ENCODE results near the gene ABCA8.

The ABCA8 gene

DNA sequence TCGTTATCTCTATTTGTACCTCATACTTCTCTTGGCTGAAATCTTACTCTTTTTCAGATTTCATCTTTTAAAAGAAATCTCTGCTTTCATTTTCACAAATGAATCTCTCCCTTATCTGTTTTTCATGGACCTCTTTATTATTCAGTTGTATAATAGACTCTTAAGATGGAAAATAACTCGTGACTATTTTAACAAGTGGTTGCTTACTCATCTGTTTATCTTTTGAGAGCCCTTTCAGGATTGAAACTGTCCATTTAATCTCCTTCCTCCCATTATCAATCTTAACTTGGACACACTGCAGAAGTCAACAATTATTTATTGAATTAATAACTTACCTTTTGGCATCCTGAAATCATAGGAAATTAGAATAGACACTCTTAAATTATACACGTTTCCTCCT lies 68.8 kb downstream of the ABCA8 start:
- Histone ChIP-seq H3K4me3 (ENCODE audit: low read depth in 1 of 2, low read length in 1 of 2) (no peak overlapping the region), H3K4me1 (ENCODE audit: control insufficient read depth in 1 of 2, insufficient read depth in 1 of 2, low read depth in 1 of 2, low read length in 1 of 2) (no peaks in the 10 kb centered on the region), H3K36me3 (no peaks in the 10 kb centered on the region), H3K27ac (no peak overlapping the region), H3K9me3 (no peaks in the 10 kb centered on the region), H3K27me3 (no peaks in the 10 kb centered on the region)
- TF ChIP-seq, protein P1, sequence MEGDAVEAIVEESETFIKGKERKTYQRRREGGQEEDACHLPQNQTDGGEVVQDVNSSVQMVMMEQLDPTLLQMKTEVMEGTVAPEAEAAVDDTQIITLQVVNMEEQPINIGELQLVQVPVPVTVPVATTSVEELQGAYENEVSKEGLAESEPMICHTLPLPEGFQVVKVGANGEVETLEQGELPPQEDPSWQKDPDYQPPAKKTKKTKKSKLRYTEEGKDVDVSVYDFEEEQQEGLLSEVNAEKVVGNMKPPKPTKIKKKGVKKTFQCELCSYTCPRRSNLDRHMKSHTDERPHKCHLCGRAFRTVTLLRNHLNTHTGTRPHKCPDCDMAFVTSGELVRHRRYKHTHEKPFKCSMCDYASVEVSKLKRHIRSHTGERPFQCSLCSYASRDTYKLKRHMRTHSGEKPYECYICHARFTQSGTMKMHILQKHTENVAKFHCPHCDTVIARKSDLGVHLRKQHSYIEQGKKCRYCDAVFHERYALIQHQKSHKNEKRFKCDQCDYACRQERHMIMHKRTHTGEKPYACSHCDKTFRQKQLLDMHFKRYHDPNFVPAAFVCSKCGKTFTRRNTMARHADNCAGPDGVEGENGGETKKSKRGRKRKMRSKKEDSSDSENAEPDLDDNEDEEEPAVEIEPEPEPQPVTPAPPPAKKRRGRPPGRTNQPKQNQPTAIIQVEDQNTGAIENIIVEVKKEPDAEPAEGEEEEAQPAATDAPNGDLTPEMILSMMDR (IDR thresholded peaks at IDR 0.05), result no peak

DNA sequence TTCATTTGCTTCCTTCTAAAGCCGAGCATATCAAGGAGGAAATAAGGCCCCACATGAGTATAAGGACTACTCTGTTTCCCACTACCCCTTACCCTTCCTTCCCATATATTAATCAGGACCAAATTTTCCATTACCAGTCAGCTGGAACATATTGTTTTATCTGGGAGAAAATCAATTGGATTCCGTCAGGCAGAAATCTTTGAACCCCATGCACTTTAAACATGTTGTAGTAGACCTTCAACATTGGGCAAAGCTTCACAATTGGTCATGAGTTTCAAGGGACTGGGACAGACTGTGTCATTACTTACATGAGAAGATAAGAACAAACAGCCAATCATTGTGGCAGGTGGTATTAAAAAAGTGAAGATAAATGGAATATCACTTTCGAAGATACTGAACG lies 70.3 kb downstream of the ABCA8 start:
- Histone ChIP-seq H3K4me3 (ENCODE audit: low read depth in 1 of 2, low read length in 1 of 2) (no peak overlapping the region), H3K4me1 (ENCODE audit: control insufficient read depth in 1 of 2, insufficient read depth in 1 of 2, low read depth in 1 of 2, low read length in 1 of 2) (no peaks in the 10 kb centered on the region), H3K27me3 (no peaks in the 10 kb centered on the region), H3K9me3 (peaks cover 9% of the 10 kb centered on the region), H3K27ac (no peak overlapping the region), H3K36me3 (no peaks in the 10 kb centered on the region)
- TF ChIP-seq, protein P1 (IDR thresholded peaks at IDR 0.05), result no peak

DNA sequence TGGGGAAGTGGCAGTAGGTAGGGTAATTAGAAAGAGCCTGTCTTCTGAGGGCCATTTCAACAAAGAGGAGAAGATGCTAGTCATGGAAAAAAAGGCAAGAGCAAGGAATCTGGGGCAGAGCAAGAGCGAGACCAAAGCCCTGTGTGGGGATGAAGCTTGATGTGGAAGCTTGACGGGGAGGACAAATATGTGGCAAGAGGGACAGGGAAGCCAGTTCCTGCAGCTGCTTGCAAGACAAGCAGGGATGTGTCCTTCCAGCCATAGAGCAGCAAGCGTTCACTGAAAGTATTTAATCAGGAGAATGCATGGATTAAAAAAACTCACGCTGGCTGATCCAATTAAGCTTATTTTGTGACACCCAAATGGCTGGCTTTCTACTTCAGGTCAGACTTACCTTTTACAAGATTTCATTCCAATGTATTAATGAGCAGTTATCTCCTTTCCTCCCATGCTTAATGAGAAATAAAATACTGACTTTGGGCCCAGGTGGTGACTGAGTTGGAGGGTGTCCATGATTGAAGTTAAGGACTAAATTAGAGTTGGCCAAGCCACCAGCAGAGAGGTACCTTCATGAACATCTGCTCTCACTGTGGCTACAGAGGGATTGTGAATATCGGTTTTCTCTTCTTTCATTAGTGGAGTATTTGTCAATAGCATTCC lies 76.8 kb downstream of the ABCA8 start:
- no peaks in the 10 kb centered on the region for H3K36me3 ChIP-seq
- H3K9me3 ChIP-seq, result peaks cover 11% of the 10 kb centered on the region
- no peak overlapping the region for H3K27ac ChIP-seq
- TF ChIP-seq, protein P1 (IDR thresholded peaks at IDR 0.05), result no peak
- no peak overlapping the region for H3K4me3 ChIP-seq (ENCODE audit: low read depth in 1 of 2, low read length in 1 of 2)
- H3K4me1 ChIP-seq (ENCODE audit: control insufficient read depth in 1 of 2, insufficient read depth in 1 of 2, low read depth in 1 of 2, low read length in 1 of 2), result no peaks in the 10 kb centered on the region
- H3K27me3 ChIP-seq, result no peaks in the 10 kb centered on the region

DNA sequence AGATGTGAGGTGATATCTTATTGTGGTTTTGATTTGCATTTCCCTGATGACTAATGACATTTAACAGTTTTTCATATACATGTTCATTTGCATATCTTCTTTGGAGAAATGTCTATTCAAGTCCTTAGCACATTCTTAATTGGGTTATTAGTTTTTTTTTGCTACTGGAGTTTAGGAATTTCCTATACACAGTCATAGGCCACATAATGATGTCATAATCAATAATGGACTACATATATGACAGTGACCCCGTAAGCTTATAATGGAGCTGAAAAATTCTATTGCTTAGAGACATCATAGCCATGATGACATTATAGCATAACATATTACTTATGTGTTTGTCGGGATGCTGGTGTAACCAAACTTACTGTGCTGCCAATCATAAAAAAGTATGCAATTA lies 83.7 kb downstream of the ABCA8 start:
- TF ChIP-seq, protein P1 (IDR thresholded peaks at IDR 0.05), result no peak
- Histone ChIP-seq H3K27ac (no peak overlapping the region), H3K9me3 (no peaks in the 10 kb centered on the region), H3K4me1 (ENCODE audit: control insufficient read depth in 1 of 2, insufficient read depth in 1 of 2, low read depth in 1 of 2, low read length in 1 of 2) (no peaks in the 10 kb centered on the region), H3K4me3 (ENCODE audit: low read depth in 1 of 2, low read length in 1 of 2) (no peak overlapping the region), H3K36me3 (no peaks in the 10 kb centered on the region), H3K27me3 (no peaks in the 10 kb centered on the region)

DNA sequence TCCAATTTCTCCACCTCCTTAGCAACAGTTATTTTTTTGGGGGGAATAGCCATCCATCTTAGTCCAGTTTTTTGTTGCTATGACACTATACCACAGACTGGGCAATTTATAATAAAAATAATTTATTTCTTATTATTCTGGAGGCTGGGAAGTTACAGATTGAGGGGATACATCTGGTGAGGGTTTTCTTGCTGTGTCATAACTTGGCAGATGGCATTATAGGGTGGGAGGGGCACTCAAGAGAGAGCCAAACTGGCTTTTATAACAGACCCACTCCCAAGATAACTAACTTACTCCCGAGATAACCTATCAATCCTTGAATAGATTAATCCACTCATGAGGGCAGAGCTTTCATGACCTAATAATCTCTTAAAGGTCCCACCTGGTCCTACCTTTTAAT lies 84.2 kb downstream of the ABCA8 start:
- Histone ChIP-seq H3K36me3 (no peaks in the 10 kb centered on the region), H3K27me3 (no peaks in the 10 kb centered on the region), H3K4me1 (ENCODE audit: control insufficient read depth in 1 of 2, insufficient read depth in 1 of 2, low read depth in 1 of 2, low read length in 1 of 2) (no peaks in the 10 kb centered on the region), H3K9me3 (no peaks in the 10 kb centered on the region), H3K4me3 (ENCODE audit: low read depth in 1 of 2, low read length in 1 of 2) (no peak overlapping the region), H3K27ac (no peak overlapping the region)
- TF ChIP-seq, protein P1 (IDR thresholded peaks at IDR 0.05), result no peak

All from neutrophil (primary cell).